ENCODE data around the gene COPB2.

GRCh38 chr3:139338405-139338804 lies 51.0 kb downstream of the COPB2 start:
- TF ChIP-seq, protein P1, sequence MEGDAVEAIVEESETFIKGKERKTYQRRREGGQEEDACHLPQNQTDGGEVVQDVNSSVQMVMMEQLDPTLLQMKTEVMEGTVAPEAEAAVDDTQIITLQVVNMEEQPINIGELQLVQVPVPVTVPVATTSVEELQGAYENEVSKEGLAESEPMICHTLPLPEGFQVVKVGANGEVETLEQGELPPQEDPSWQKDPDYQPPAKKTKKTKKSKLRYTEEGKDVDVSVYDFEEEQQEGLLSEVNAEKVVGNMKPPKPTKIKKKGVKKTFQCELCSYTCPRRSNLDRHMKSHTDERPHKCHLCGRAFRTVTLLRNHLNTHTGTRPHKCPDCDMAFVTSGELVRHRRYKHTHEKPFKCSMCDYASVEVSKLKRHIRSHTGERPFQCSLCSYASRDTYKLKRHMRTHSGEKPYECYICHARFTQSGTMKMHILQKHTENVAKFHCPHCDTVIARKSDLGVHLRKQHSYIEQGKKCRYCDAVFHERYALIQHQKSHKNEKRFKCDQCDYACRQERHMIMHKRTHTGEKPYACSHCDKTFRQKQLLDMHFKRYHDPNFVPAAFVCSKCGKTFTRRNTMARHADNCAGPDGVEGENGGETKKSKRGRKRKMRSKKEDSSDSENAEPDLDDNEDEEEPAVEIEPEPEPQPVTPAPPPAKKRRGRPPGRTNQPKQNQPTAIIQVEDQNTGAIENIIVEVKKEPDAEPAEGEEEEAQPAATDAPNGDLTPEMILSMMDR (conservative IDR thresholded peaks at IDR 0.05) = no peak
- no peak for TF ChIP-seq EZH2 (IDR thresholded peaks at IDR 0.05; ENCODE audit: low read depth)
